IMR-90 (cell line): ENCODE results near the gene RPS27. TPM values are rescaled to one million over a fixed set of nuclear protein-coding genes. Genes with fewer than 3 reads are reported as not detected.

Experiments used
- ATAC-seq: fragments of 200-7000 bp; cut with Tn5 transposase; 2 replicates; pipeline ENCODE4 v1.9.1; 2020; ENCODE audit warnings: low read depth, mild to moderate bottlenecking, moderate library complexity
- BruUV-seq: library from RNA; stranded (reverse); fragments of 400-500 nt; replicated peaks from 2 replicates; lab custom pipeline; 2021; lab: Mats Ljungman, UMichigan
- CTCF ChIA-PET: fragments of 300-600 bp; formaldehyde crosslinking; extraction: SDS; loops from one replicate; lab custom pipeline; 2021; ENCODE audit warnings: antibody characterized with exemption; lab: Yijun Ruan, JAX
- POLR2A ChIA-PET: fragments of 300-600 bp; sonication (Branson Sonifier 250); formaldehyde crosslinking; loops from one replicate; lab custom pipeline; 2022; ENCODE audit warnings: antibody characterized with exemption; ENCODE audit not compliant: unreplicated experiment; lab: Charles Lee
- DNase-seq: peaks from one replicate; pipeline ENCODE4 v3.0.0; 2013
- H2AFZ ChIP-seq: replicated peaks from 2 replicates; pipeline ENCODE3; 2013; ENCODE audit warnings: low read length, mild to moderate bottlenecking; ENCODE audit not compliant: poor library complexity
- H2AK5ac ChIP-seq: 2 replicates; pipeline ENCODE4 v1.6.1; 2013; ENCODE audit warnings: low read depth, low read length, inconsistent platforms
- H2AK9ac ChIP-seq: replicated peaks from 2 replicates; pipeline ENCODE3; 2013; ENCODE audit warnings: mild to moderate bottlenecking, low read depth, low read length, moderate library complexity; ENCODE audit not compliant: poor library complexity
- H2BK120ac ChIP-seq: 2 replicates; pipeline ENCODE4 v1.6.1; 2013; ENCODE audit warnings: low read depth, low read length, inconsistent platforms
- H2BK15ac ChIP-seq: 3 replicates; pipeline ENCODE4 v1.6.1; 2013; ENCODE audit warnings: low read depth, low read length, inconsistent platforms
- H2BK20ac ChIP-seq: 2 replicates; pipeline ENCODE4 v1.6.1; 2013; ENCODE audit warnings: low read depth, mild to moderate bottlenecking, inconsistent platforms, low read length, moderate library complexity
- H2BK5ac ChIP-seq: 2 replicates; pipeline ENCODE4 v1.6.1; 2013; ENCODE audit warnings: mild to moderate bottlenecking, low read depth, low read length, inconsistent platforms; ENCODE audit not compliant: poor library complexity, severe bottlenecking
- H3K14ac ChIP-seq: replicated peaks from 2 replicates; pipeline ENCODE4 v1.6.1; 2013; ENCODE audit warnings: low read depth, low read length, inconsistent platforms
- H3K18ac ChIP-seq: 2 replicates; pipeline ENCODE4 v1.6.1; 2013; ENCODE audit warnings: low read depth, low read length, control low read depth
- H3K23ac ChIP-seq: 2 replicates; pipeline ENCODE4 v1.6.1; 2013; ENCODE audit warnings: low read depth, low read length, inconsistent platforms
- H3K27ac ChIP-seq: 2 replicates; pipeline ENCODE4 v1.5.1; 2013; ENCODE audit warnings: mild to moderate bottlenecking, control low read depth, low read length; ENCODE audit not compliant: insufficient read depth
- H3K27me3 ChIP-seq: 2 replicates; pipeline ENCODE4 v1.6.1; 2013; ENCODE audit warnings: low read length; ENCODE audit not compliant: control insufficient read depth, insufficient read depth
- H3K36me3 ChIP-seq: 2 replicates; pipeline ENCODE4 v1.6.1; 2013; ENCODE audit warnings: low read length, mixed read lengths; ENCODE audit not compliant: control insufficient read depth, insufficient read depth
- H3K4ac ChIP-seq: 2 replicates; pipeline ENCODE4 v1.6.1; 2013; ENCODE audit warnings: low read depth, low read length, inconsistent platforms
- H3K4me1 ChIP-seq: 2 replicates; pipeline ENCODE4 v1.6.1; 2013; ENCODE audit warnings: low read length, mixed read lengths; ENCODE audit not compliant: control insufficient read depth, insufficient read depth
- H3K4me2 ChIP-seq: 2 replicates; pipeline ENCODE4 v1.6.1; 2013; ENCODE audit warnings: low read depth, mild to moderate bottlenecking, control low read depth, low read length, moderate library complexity
- H3K4me3 ChIP-seq: 2 replicates; pipeline ENCODE4 v1.5.1; 2013; ENCODE audit warnings: low read depth, mild to moderate bottlenecking, control low read depth, low read length, moderate library complexity; ENCODE audit not compliant: insufficient read depth
- H3K56ac ChIP-seq: 2 replicates; pipeline ENCODE4 v1.6.1; 2013; ENCODE audit warnings: low read length, inconsistent platforms; ENCODE audit not compliant: insufficient read depth; ENCODE audit errors: extremely low read depth
- H3K79me1 ChIP-seq, 2 experiments: 2 replicates each; pipeline ENCODE4 v1.6.1; 2013; ENCODE audit warnings: low read length in 2 of 2, inconsistent platforms in 1 of 2, low read depth in 1 of 2
- H3K9ac ChIP-seq: 2 replicates; pipeline ENCODE4 v1.6.1; 2013; ENCODE audit warnings: low read depth, low read length, control low read depth
- H3K9me1 ChIP-seq: 2 replicates; pipeline ENCODE4 v1.6.1; 2013; ENCODE audit warnings: low read length, inconsistent platforms; ENCODE audit not compliant: insufficient read depth
- H3K9me3 ChIP-seq: 2 replicates; pipeline ENCODE4 v1.6.1; 2013; ENCODE audit warnings: low read length; ENCODE audit not compliant: control insufficient read depth, insufficient read depth
- H4K20me1 ChIP-seq: 2 replicates; pipeline ENCODE4 v1.6.1; 2013; ENCODE audit warnings: low read length, inconsistent platforms; ENCODE audit not compliant: insufficient read depth
- H4K5ac ChIP-seq: 2 replicates; pipeline ENCODE4 v1.6.1; 2013; ENCODE audit warnings: mild to moderate bottlenecking, low read depth, low read length, control low read depth
- H4K8ac ChIP-seq, 2 experiments: 2 replicates each; pipeline ENCODE4 v1.6.1; 2013; ENCODE audit warnings: low read depth in 2 of 2, low read length in 2 of 2, control low read depth in 1 of 2, inconsistent platforms in 1 of 2
- H4K91ac ChIP-seq: 2 replicates; pipeline ENCODE4 v1.6.1; 2013; ENCODE audit warnings: low read depth, low read length, inconsistent platforms; ENCODE audit not compliant: insufficient read depth
- BHLHE40 ChIP-seq: fragments of 150-350 bp; IDR thresholded peaks from 2 replicates; pipeline ENCODE4 v1.6.1; 2016; ENCODE audit warnings: mild to moderate bottlenecking, low read depth, low read length
- CEBPB ChIP-seq: IDR thresholded peaks from 2 replicates; pipeline ENCODE4 v1.6.1; 2012; ENCODE audit warnings: low read depth, low read length, improper control_type of control experiment
- CHD1 ChIP-seq: IDR thresholded peaks from 2 replicates; pipeline ENCODE4 v1.6.1; 2012; ENCODE audit warnings: low read depth, low read length, improper control_type of control experiment
- FOS ChIP-seq: fragments of 150-350 bp; IDR thresholded peaks from 2 replicates; pipeline ENCODE4 v1.6.1; 2016; ENCODE audit warnings: low read depth, low read length
- MAFK ChIP-seq: IDR thresholded peaks from 2 replicates; pipeline ENCODE4 v1.6.1; 2012; ENCODE audit warnings: low read depth, low read length, improper control_type of control experiment
- MAZ ChIP-seq: IDR thresholded peaks from 2 replicates; pipeline ENCODE4 v1.6.1; 2012; ENCODE audit warnings: low read depth, mild to moderate bottlenecking, low read length, improper control_type of control experiment, moderate library complexity, borderline replicate concordance
- MXI1 ChIP-seq: IDR thresholded peaks from 2 replicates; pipeline ENCODE4 v1.6.1; 2012; ENCODE audit warnings: low read depth, mild to moderate bottlenecking, low read length, moderate library complexity, borderline replicate concordance
- POLR2A ChIP-seq: IDR thresholded peaks from 2 replicates; pipeline ENCODE4 v1.6.1; 2012; ENCODE audit warnings: mild to moderate bottlenecking, low read depth, low read length
- RAD21 ChIP-seq: IDR thresholded peaks from 2 replicates; pipeline ENCODE4 v1.6.1; 2012; ENCODE audit warnings: low read length, improper control_type of control experiment
- RCOR1 ChIP-seq: IDR thresholded peaks from 2 replicates; pipeline ENCODE4 v1.6.1; 2012; ENCODE audit warnings: mild to moderate bottlenecking, low read length, improper control_type of control experiment; ENCODE audit not compliant: insufficient replicate concordance
- RFX5 ChIP-seq: IDR thresholded peaks from 2 replicates; pipeline ENCODE4 v1.8.0; 2012; ENCODE audit warnings: low read depth, mild to moderate bottlenecking, low read length, moderate library complexity
- SMC3 ChIP-seq: fragments of 150-350 bp; IDR thresholded peaks from 2 replicates; pipeline ENCODE4 v1.6.1; 2016; ENCODE audit warnings: low read depth, mild to moderate bottlenecking, antibody characterized with exemption, low read length, moderate library complexity
- WGBS, 2 experiments: methylation state at CpG; one replicate each; pipeline versions ENCODE4 v1.1.5 to v1.1.7; 2013; ENCODE audit warnings: missing lambda C conversion rate in 2 of 2; ENCODE audit not compliant: insufficient read length in 1 of 2; ENCODE audit errors: extremely low coverage in 2 of 2; 5-methylcytosine and 5-hydroxymethylcytosine counted together
- dilution Hi-C: fragments of 300-500 bp; cut with HindIII; formaldehyde crosslinking; loops from one replicate; pipeline ENCODE4 v1.14.3; 2018; ENCODE audit warnings: low sequenced_read_pairs; ENCODE audit not compliant: unreplicated experiment
- in situ Hi-C: fragments of 300-500 bp; cut with MboI; formaldehyde crosslinking; loops from 3 replicates; pipeline ENCODE4 v1.14.3; 2019; ENCODE audit warnings: low sequenced_read_pairs, inconsistent platforms, mixed read lengths
- intact Hi-C: fragments of 100-400 bp; cut with micrococcal nuclease; formaldehyde crosslinking; loops from 2 replicates; pipeline ENCODE4 v1.10.0; 2022
- polyA plus RNA-seq, 3 experiments: library from polyadenylated mRNA; depleted of rRNA; stranded (reverse); fragments of >200 nt; gene quantifications; 2 replicates each; pipeline ENCODE4 v1.2.3, GENCODE V29; 2012; ENCODE audit warnings: low replicate concordance in 1 of 3
- total RNA-seq: library from RNA; depleted of rRNA; stranded (reverse); fragments of >200 nt; gene quantifications from 2 replicates; pipeline ENCODE4 v1.2.3, GENCODE V29; 2012
- TF ChIP-seq, protein P1 (sequence below): fragments of 150-350 bp; IDR thresholded peaks from 2 replicates; pipeline ENCODE4 v1.6.1; 2017; ENCODE audit warnings: mild to moderate bottlenecking, antibody characterized with exemption, low read length, low read depth
- TF ChIP-seq, protein P2 (sequence below): conservative IDR thresholded peaks from 2 replicates; pipeline ENCODE4 v1.5.1; 2012; ENCODE audit warnings: mild to moderate bottlenecking, low read depth, low read length, improper control_type of control experiment
- TF ChIP-seq, protein P3 (sequence below): fragments of 150-350 bp; IDR thresholded peaks from 2 replicates; pipeline ENCODE4 v1.6.1; 2016; ENCODE audit warnings: low read depth, mild to moderate bottlenecking, low read length, moderate library complexity, borderline replicate concordance

The RPS27 gene
- total and polyA plus RNA-seq, 2 of the 4 experiments (the other 2 are of a cell fraction): 320 to 6,236 TPM

DNA sequence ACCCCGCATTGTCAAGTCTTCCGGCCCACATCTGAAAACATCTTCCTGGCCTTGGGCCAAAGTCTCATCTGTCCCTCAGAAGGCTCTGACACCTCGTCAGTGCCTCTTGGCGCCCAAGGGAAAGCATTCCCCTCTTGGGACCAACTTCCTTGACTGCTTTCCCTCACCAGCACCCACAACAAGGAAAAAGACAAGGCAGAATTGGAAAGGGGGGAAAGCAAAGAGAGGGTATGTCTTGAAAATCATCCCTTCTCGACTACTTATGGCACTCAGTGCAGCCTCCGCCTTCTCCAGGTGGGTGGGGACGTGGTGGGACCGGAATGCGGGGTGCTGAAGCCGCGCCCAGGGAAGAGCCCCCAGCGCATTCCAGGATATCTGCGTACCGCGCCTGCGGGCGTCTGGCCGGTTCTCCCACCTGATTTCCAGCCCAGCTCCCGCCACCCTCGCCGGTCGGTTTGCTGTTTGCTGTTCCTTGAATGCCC, 26.7 kb upstream of the RPS27 start:
- WGBS, 2 experiments: 1% methylated on average over 14 of the region's 22 CpGs; no CpG with 5 or more reads in 1 of the 2 experiments
- Histone ChIP-seq H2AFZ (peak overlapping the region; percentile 98), H2BK20ac (peak overlapping the region; percentile 58; the same call in 1 of the 2 replicates), H3K4me1 (peaks cover 7% of the 10 kb centered on the region), H4K8ac (peak overlapping the region; percentile 61 to 87), H3K4me3 (peak overlapping the region; percentile 76), H3K56ac (peak overlapping the region; percentile 87), H3K14ac (peak overlapping the region; percentile 94), H3K4me2 (peak overlapping the region; percentile 86), H3K18ac (peak overlapping the region; percentile 14), H3K27me3 (no peaks in the 10 kb centered on the region), H2BK5ac (peak overlapping the region; percentile 69), H3K27ac (peak overlapping the region; percentile 36), H4K5ac (peak overlapping the region; percentile 54), H3K4ac (peak overlapping the region; percentile 97), H3K9ac (peak overlapping the region; percentile 62), H4K20me1 (peaks cover 3% of the 10 kb centered on the region), H2BK15ac (peak overlapping the region; percentile 42; the same call in 1 of the 3 replicates), H3K9me3 (no peaks in the 10 kb centered on the region), H3K36me3 (peaks cover 13% of the 10 kb centered on the region; the same call in 1 of the 2 replicates), H2AK5ac (peak overlapping the region; percentile 93), H4K91ac (peak overlapping the region; percentile 86), H3K79me1 (peaks cover 14 to 67% of the 10 kb centered on the region in 2 experiments; a peak in 3 of 4 replicates), H2BK120ac (peak overlapping the region; percentile 68), H3K23ac (peak overlapping the region; percentile 98), H3K9me1 (peaks cover 17% of the 10 kb centered on the region; the same call in 1 of the 2 replicates), H2AK9ac (peak overlapping the region; percentile 98)
- ChIA-PET CTCF (interaction anchor here (1.4 to 2.1 kb wide), 2 partner anchors 12 to 18 kb away, joined by 3 to 10 read pairs; partner anchors contain the start of gene DENND4B), POLR2A (interaction anchor here (1.1 kb wide), 1 partner anchor 14 kb away, joined by 3 read pairs; the partner anchor contains the start of gene JTB)
- intact Hi-C loops: loop anchor here (2.0 kb wide), 1 partner anchor 23 kb away; the partner anchor contains the start of gene RAB13
- dilution Hi-C loops: no loop called here
- BruUV-seq: TSS peak; percentile 37
- no peak for ATAC-seq
- DNase-seq: no peak
- in situ Hi-C loops: loop anchor here (25.0 kb wide), 1 partner anchor 427 kb away; the partner anchor contains the start of genes S100A3, S100A4, S100A5 and S100A6
- TF ChIP-seq SMC3 (no peak), FOS (no peak), RFX5 (no peak), MAZ (no peak), BHLHE40 (no peak), POLR2A (no peak; the same call in 1 of the 2 replicates), CHD1 (no peak), MAFK (no peak), MXI1 (no peak), RAD21 (no peak), RCOR1 (no peak), CEBPB (no peak)
- TF ChIP-seq, protein P1, sequence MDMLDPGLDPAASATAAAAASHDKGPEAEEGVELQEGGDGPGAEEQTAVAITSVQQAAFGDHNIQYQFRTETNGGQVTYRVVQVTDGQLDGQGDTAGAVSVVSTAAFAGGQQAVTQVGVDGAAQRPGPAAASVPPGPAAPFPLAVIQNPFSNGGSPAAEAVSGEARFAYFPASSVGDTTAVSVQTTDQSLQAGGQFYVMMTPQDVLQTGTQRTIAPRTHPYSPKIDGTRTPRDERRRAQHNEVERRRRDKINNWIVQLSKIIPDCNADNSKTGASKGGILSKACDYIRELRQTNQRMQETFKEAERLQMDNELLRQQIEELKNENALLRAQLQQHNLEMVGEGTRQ: no peak
- TF ChIP-seq, protein P2, sequence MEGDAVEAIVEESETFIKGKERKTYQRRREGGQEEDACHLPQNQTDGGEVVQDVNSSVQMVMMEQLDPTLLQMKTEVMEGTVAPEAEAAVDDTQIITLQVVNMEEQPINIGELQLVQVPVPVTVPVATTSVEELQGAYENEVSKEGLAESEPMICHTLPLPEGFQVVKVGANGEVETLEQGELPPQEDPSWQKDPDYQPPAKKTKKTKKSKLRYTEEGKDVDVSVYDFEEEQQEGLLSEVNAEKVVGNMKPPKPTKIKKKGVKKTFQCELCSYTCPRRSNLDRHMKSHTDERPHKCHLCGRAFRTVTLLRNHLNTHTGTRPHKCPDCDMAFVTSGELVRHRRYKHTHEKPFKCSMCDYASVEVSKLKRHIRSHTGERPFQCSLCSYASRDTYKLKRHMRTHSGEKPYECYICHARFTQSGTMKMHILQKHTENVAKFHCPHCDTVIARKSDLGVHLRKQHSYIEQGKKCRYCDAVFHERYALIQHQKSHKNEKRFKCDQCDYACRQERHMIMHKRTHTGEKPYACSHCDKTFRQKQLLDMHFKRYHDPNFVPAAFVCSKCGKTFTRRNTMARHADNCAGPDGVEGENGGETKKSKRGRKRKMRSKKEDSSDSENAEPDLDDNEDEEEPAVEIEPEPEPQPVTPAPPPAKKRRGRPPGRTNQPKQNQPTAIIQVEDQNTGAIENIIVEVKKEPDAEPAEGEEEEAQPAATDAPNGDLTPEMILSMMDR: no peak
- TF ChIP-seq, protein P3, sequence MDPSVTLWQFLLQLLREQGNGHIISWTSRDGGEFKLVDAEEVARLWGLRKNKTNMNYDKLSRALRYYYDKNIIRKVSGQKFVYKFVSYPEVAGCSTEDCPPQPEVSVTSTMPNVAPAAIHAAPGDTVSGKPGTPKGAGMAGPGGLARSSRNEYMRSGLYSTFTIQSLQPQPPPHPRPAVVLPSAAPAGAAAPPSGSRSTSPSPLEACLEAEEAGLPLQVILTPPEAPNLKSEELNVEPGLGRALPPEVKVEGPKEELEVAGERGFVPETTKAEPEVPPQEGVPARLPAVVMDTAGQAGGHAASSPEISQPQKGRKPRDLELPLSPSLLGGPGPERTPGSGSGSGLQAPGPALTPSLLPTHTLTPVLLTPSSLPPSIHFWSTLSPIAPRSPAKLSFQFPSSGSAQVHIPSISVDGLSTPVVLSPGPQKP: no peak
